Measurements from ENCODE around the gene COL18A1.

COL18A1 gene

GRCh38 chr21:45461806-45462341 lies 56.9 kb downstream of the COL18A1 start:
- Histone ChIP-seq H3K9me3 (ENCODE audit: control insufficient read depth, insufficient read depth, low read length) (no peaks in the 10 kb centered on the region), H3K36me3 (ENCODE audit: control insufficient read depth, insufficient read depth, low read length) (peaks cover 15% of the 10 kb centered on the region), H3K4me3 (ENCODE audit: low read depth, low read length) (no peak overlapping the region), H3K27ac (ENCODE audit: low read depth, low read length) (no peak overlapping the region), H3K27me3 (ENCODE audit: control insufficient read depth, insufficient read depth, low read length) (no peaks in the 10 kb centered on the region), H3K4me1 (ENCODE audit: control insufficient read depth, insufficient read depth, low read length) (no peaks in the 10 kb centered on the region), H3K9ac (ENCODE audit: low read depth, low read length) (no peak overlapping the region)

GRCh38 chr21:45463871-45464270 lies 58.9 kb downstream of the COL18A1 start:
- H3K27me3 ChIP-seq (ENCODE audit: control insufficient read depth, insufficient read depth, low read length): no peaks in the 10 kb centered on the region
- no peak overlapping the region for H3K4me3 ChIP-seq (ENCODE audit: low read depth, low read length)

GRCh38 chr21:45464309-45464708 lies 59.3 kb downstream of the COL18A1 start:
- Histone ChIP-seq H3K27ac (ENCODE audit: low read depth, low read length) (no peak overlapping the region), H3K36me3 (ENCODE audit: control insufficient read depth, insufficient read depth, low read length) (peaks cover 35% of the 10 kb centered on the region), H3K27me3 (ENCODE audit: control insufficient read depth, insufficient read depth, low read length) (no peaks in the 10 kb centered on the region), H3K4me1 (ENCODE audit: control insufficient read depth, insufficient read depth, low read length) (no peaks in the 10 kb centered on the region), H3K4me3 (ENCODE audit: low read depth, low read length) (no peak overlapping the region), H3K9me3 (ENCODE audit: control insufficient read depth, insufficient read depth, low read length) (no peaks in the 10 kb centered on the region), H3K9ac (ENCODE audit: low read depth, low read length) (no peak overlapping the region)

More at GRCh38 chr21:45463871-45464270, 58.9 kb downstream of the COL18A1 start:
- Histone ChIP-seq H3K9ac (ENCODE audit: low read depth, low read length) (no peak overlapping the region), H3K9me3 (ENCODE audit: control insufficient read depth, insufficient read depth, low read length) (no peaks in the 10 kb centered on the region), H3K4me1 (ENCODE audit: control insufficient read depth, insufficient read depth, low read length) (no peaks in the 10 kb centered on the region), H3K27ac (ENCODE audit: low read depth, low read length) (no peak overlapping the region), H3K36me3 (ENCODE audit: control insufficient read depth, insufficient read depth, low read length) (peaks cover 30% of the 10 kb centered on the region)

GRCh38 chr21:45465105-45465504 lies 60.1 kb downstream of the COL18A1 start:
- peaks cover 39% of the 10 kb centered on the region for H3K36me3 ChIP-seq (ENCODE audit: control insufficient read depth, insufficient read depth, low read length)
- no peak overlapping the region for H3K9ac ChIP-seq (ENCODE audit: low read depth, low read length)
- no peak overlapping the region for H3K27ac ChIP-seq (ENCODE audit: low read depth, low read length)
- no peaks in the 10 kb centered on the region for H3K9me3 ChIP-seq (ENCODE audit: control insufficient read depth, insufficient read depth, low read length)
- H3K4me1 ChIP-seq (ENCODE audit: control insufficient read depth, insufficient read depth, low read length): no peaks in the 10 kb centered on the region
- H3K27me3 ChIP-seq (ENCODE audit: control insufficient read depth, insufficient read depth, low read length): no peaks in the 10 kb centered on the region
- no peak overlapping the region for H3K4me3 ChIP-seq (ENCODE audit: low read depth, low read length)

- H3K4me3 ChIP-seq (ENCODE audit: low read depth, low read length): no peak overlapping the region
- no peaks in the 10 kb centered on the region for H3K4me1 ChIP-seq (ENCODE audit: control insufficient read depth, insufficient read depth, low read length)
Measured at GRCh38 chr21:45465611-45466329, 60.8 kb downstream of the COL18A1 start.

GRCh38 chr21:45466330-45467220 lies 61.6 kb downstream of the COL18A1 start:
- Histone ChIP-seq H3K9ac (ENCODE audit: low read depth, low read length) (no peak overlapping the region), H3K4me3 (ENCODE audit: low read depth, low read length) (no peak overlapping the region), H3K27ac (ENCODE audit: low read depth, low read length) (no peak overlapping the region), H3K4me1 (ENCODE audit: control insufficient read depth, insufficient read depth, low read length) (no peaks in the 10 kb centered on the region), H3K27me3 (ENCODE audit: control insufficient read depth, insufficient read depth, low read length) (no peaks in the 10 kb centered on the region), H3K36me3 (ENCODE audit: control insufficient read depth, insufficient read depth, low read length) (peaks cover 32% of the 10 kb centered on the region), H3K9me3 (ENCODE audit: control insufficient read depth, insufficient read depth, low read length) (no peaks in the 10 kb centered on the region)

More at GRCh38 chr21:45465611-45466329, 60.8 kb downstream of the COL18A1 start:
- Histone ChIP-seq H3K27ac (ENCODE audit: low read depth, low read length) (no peak overlapping the region), H3K9me3 (ENCODE audit: control insufficient read depth, insufficient read depth, low read length) (no peaks in the 10 kb centered on the region), H3K27me3 (ENCODE audit: control insufficient read depth, insufficient read depth, low read length) (no peaks in the 10 kb centered on the region), H3K9ac (ENCODE audit: low read depth, low read length) (no peak overlapping the region), H3K36me3 (ENCODE audit: control insufficient read depth, insufficient read depth, low read length) (peaks cover 34% of the 10 kb centered on the region)

GRCh38 chr21:45467221-45467779 lies 62.3 kb downstream of the COL18A1 start:
- Histone ChIP-seq H3K9me3 (ENCODE audit: control insufficient read depth, insufficient read depth, low read length) (no peaks in the 10 kb centered on the region), H3K36me3 (ENCODE audit: control insufficient read depth, insufficient read depth, low read length) (peaks cover 33% of the 10 kb centered on the region), H3K4me1 (ENCODE audit: control insufficient read depth, insufficient read depth, low read length) (no peaks in the 10 kb centered on the region), H3K27me3 (ENCODE audit: control insufficient read depth, insufficient read depth, low read length) (no peaks in the 10 kb centered on the region), H3K9ac (ENCODE audit: low read depth, low read length) (no peak overlapping the region), H3K4me3 (ENCODE audit: low read depth, low read length) (no peak overlapping the region), H3K27ac (ENCODE audit: low read depth, low read length) (no peak overlapping the region)

GRCh38 chr21:45468051-45468970 lies 63.3 kb downstream of the COL18A1 start:
- Histone ChIP-seq H3K9ac (ENCODE audit: low read depth, low read length) (no peak overlapping the region), H3K4me1 (ENCODE audit: control insufficient read depth, insufficient read depth, low read length) (no peaks in the 10 kb centered on the region), H3K27ac (ENCODE audit: low read depth, low read length) (no peak overlapping the region), H3K36me3 (ENCODE audit: control insufficient read depth, insufficient read depth, low read length) (peaks cover 36% of the 10 kb centered on the region), H3K4me3 (ENCODE audit: low read depth, low read length) (no peak overlapping the region), H3K27me3 (ENCODE audit: control insufficient read depth, insufficient read depth, low read length) (no peaks in the 10 kb centered on the region), H3K9me3 (ENCODE audit: control insufficient read depth, insufficient read depth, low read length) (no peaks in the 10 kb centered on the region)

- Histone ChIP-seq H3K27ac (ENCODE audit: low read depth, low read length) (peak overlapping the region; percentile 42), H3K4me3 (ENCODE audit: low read depth, low read length) (no peak overlapping the region), H3K9ac (ENCODE audit: low read depth, low read length) (no peak overlapping the region), H3K27me3 (ENCODE audit: control insufficient read depth, insufficient read depth, low read length) (no peaks in the 10 kb centered on the region), H3K9me3 (ENCODE audit: control insufficient read depth, insufficient read depth, low read length) (no peaks in the 10 kb centered on the region), H3K36me3 (ENCODE audit: control insufficient read depth, insufficient read depth, low read length) (peaks cover 39% of the 10 kb centered on the region), H3K4me1 (ENCODE audit: control insufficient read depth, insufficient read depth, low read length) (no peaks in the 10 kb centered on the region)
Measured at GRCh38 chr21:45468971-45469272, 64.0 kb downstream of the COL18A1 start.

- Histone ChIP-seq H3K27ac (ENCODE audit: low read depth, low read length) (peak overlapping the region; percentile 42), H3K9me3 (ENCODE audit: control insufficient read depth, insufficient read depth, low read length) (no peaks in the 10 kb centered on the region), H3K36me3 (ENCODE audit: control insufficient read depth, insufficient read depth, low read length) (peaks cover 45% of the 10 kb centered on the region), H3K9ac (ENCODE audit: low read depth, low read length) (no peak overlapping the region), H3K4me3 (ENCODE audit: low read depth, low read length) (no peak overlapping the region), H3K4me1 (ENCODE audit: control insufficient read depth, insufficient read depth, low read length) (no peaks in the 10 kb centered on the region), H3K27me3 (ENCODE audit: control insufficient read depth, insufficient read depth, low read length) (no peaks in the 10 kb centered on the region)
Measured at GRCh38 chr21:45469273-45470086, 64.5 kb downstream of the COL18A1 start.
